Mammary epithelial cell (primary cell): ENCODE data around the gene CUX1.

Source experiments
- EZH2 ChIP-seq: IDR thresholded peaks from 2 replicates; pipeline ENCODE4 v1.6.1; 2012; ENCODE audit warnings: low read length, inconsistent platforms, borderline replicate concordance
- TF ChIP-seq, protein P1 (sequence below), 2 donors: IDR thresholded peaks in 1 of 2; conservative IDR thresholded peaks in 1 of 2; 2 replicates each; pipeline ENCODE4 v1.5.1; 2011 to 2012; ENCODE audit warnings: inconsistent platforms in 2 of 2, low read length in 2 of 2, mild to moderate bottlenecking in 2 of 2, control low read depth in 1 of 2, low read depth in 1 of 2; ENCODE audit not compliant: insufficient read depth in 1 of 2; ENCODE audit errors: extremely low read depth in 1 of 2

DNA sequence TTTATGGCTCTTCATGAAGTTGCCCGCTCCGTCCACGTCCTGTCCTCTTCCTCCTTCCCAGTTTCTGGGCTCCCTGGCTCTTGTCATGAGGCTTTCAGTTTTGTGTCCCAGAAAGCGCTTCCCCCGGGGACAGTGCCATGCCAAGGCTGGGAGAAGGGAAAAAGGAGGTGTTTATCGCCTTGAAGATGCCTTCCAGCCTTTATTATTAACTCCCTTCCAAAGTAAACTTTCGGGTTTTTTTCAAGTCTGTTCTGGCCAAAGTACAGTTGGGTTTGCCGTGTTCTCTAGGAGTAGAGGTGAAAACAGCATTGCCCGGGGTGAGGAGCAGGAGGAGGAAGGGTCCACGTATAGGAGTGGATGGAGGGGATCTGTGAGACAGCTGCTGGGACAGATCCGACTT is 117.2 kb downstream of the CUX1 start:
- TF ChIP-seq, protein P1, sequence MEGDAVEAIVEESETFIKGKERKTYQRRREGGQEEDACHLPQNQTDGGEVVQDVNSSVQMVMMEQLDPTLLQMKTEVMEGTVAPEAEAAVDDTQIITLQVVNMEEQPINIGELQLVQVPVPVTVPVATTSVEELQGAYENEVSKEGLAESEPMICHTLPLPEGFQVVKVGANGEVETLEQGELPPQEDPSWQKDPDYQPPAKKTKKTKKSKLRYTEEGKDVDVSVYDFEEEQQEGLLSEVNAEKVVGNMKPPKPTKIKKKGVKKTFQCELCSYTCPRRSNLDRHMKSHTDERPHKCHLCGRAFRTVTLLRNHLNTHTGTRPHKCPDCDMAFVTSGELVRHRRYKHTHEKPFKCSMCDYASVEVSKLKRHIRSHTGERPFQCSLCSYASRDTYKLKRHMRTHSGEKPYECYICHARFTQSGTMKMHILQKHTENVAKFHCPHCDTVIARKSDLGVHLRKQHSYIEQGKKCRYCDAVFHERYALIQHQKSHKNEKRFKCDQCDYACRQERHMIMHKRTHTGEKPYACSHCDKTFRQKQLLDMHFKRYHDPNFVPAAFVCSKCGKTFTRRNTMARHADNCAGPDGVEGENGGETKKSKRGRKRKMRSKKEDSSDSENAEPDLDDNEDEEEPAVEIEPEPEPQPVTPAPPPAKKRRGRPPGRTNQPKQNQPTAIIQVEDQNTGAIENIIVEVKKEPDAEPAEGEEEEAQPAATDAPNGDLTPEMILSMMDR (conservative IDR thresholded peaks at IDR 0.05 in 1 of 2, IDR thresholded peaks at IDR 0.05 in 1 of 2; ENCODE audit: extremely low read depth in 1 of 2, insufficient read depth in 1 of 2, low read depth in 1 of 2, low read length in 2 of 2), result no peak
- TF ChIP-seq EZH2, result no peak
